ENCODE measurements around the gene SKIC8.

The SKIC8 gene

DNA sequence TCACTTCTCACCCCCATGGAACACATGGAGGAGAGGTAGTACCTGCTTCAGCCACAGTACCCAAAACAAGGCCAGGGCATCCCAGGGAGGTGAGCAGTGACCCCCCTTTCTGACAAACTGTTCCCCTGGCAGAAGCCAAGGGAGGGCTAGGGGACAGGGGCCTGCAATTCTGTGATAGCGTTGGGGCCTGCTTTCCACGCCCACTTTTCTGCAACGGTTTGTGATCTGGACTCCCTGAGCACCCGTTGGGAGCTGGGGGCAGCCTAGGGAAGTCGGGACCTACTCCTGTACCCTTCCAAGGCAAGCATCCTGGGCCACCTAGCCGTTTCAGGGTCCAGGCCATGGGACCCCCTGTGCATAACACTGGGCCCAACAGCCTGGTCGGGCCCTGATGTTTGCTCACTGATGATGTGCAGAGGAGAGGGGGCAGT lies 36.0 kb downstream of the SKIC8 start:
- DNase-seq (ENCODE audit: low read depth) = no peak
- no peak overlapping the region for H3K4me3 ChIP-seq (ENCODE audit: low read length)
- TF ChIP-seq, protein P1, sequence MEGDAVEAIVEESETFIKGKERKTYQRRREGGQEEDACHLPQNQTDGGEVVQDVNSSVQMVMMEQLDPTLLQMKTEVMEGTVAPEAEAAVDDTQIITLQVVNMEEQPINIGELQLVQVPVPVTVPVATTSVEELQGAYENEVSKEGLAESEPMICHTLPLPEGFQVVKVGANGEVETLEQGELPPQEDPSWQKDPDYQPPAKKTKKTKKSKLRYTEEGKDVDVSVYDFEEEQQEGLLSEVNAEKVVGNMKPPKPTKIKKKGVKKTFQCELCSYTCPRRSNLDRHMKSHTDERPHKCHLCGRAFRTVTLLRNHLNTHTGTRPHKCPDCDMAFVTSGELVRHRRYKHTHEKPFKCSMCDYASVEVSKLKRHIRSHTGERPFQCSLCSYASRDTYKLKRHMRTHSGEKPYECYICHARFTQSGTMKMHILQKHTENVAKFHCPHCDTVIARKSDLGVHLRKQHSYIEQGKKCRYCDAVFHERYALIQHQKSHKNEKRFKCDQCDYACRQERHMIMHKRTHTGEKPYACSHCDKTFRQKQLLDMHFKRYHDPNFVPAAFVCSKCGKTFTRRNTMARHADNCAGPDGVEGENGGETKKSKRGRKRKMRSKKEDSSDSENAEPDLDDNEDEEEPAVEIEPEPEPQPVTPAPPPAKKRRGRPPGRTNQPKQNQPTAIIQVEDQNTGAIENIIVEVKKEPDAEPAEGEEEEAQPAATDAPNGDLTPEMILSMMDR (IDR thresholded peaks at IDR 0.05; ENCODE audit: insufficient read depth, low read depth, low read length, missing control alignments) = no peak

DNA sequence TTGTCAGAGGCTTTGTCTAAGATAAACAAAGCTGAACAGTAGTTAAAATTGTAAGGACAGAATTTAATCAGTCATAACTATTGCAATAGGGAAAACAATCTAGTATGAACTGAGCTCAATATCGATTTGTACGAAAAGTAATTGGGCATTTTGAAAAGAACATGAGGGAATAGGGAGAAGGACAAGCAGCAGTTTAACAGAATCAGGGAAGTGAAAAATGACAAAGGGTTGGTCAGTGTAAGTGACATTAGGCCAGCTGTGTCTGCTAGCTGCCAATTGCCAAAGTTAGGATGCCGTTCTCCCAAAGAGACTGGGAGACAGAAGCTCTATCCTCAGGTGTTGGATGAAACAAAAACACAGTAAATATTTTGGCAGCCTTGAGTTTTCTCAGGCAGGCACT lies 38.3 kb downstream of the SKIC8 start:
- TF ChIP-seq, protein P1 (IDR thresholded peaks at IDR 0.05; ENCODE audit: insufficient read depth, low read depth, low read length, missing control alignments) = no peak
- no peak for DNase-seq (ENCODE audit: low read depth)
- H3K4me3 ChIP-seq (ENCODE audit: low read length) = no peak overlapping the region

DNA sequence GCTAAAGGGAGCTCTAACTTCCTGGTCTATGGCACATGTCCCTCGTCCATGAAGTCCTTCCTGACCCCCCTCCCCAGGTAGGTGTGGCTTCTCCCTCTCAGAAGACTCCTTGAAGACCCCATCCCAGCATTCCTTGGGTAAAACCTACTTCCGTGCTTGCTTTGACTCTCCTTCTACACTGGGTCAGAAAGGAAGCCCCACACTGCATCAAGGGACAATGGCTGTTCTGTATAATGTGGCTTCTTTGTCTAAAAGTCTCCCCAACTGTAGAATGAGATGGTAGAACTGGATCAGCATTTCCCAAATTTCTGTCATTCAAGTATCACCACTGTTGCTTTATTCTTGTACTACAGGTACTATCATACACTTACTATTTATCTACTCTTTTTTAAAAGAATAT lies 38.9 kb downstream of the SKIC8 start:
- H3K4me3 ChIP-seq (ENCODE audit: low read length) = no peak overlapping the region
- TF ChIP-seq, protein P1 (IDR thresholded peaks at IDR 0.05; ENCODE audit: insufficient read depth, low read depth, low read length, missing control alignments) = no peak
- no peak for DNase-seq (ENCODE audit: low read depth)

DNA sequence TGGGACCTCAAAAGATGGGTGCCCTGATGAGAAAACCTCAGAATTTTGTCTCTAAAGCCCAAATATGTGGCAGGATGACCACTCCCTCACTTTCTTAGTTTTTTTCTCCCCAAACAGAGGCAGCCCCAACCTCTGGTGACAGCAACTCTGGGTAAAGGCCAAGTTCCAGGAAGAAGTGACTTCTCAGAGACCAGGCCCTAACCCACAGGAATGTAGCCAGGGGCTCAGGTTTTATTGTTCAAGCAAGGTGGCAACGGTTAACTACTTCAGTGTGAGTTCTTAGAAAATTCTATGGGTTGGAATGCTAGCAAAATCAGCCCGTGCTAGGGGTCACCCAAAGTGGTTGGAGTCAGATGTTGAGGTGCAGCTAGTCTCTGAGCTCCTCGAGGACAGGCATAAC lies 40.2 kb downstream of the SKIC8 start:
- TF ChIP-seq, protein P1 (IDR thresholded peaks at IDR 0.05; ENCODE audit: insufficient read depth, low read depth, low read length, missing control alignments) = no peak
- no peak for DNase-seq (ENCODE audit: low read depth)

DNA sequence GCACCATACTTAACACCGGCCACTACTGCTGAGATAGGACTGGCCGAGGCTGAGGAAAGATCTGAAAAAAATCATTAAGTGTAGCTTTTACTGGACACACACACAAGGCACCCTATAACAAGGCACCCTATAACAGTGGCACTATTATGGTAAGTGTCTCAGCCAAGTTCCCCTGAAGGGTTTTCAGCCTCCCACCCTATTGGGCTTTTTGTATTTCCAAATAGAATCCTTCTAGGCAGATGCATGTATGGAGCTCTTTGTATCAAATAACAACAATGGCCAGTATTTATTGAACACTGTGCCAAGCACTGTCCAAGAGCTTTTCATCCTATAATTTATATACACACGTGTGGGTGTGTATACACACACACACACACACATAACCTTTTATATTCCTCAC lies 41.7 kb downstream of the SKIC8 start:
- TF ChIP-seq, protein P1 (IDR thresholded peaks at IDR 0.05; ENCODE audit: insufficient read depth, low read depth, low read length, missing control alignments) = no peak
- no peak for DNase-seq (ENCODE audit: low read depth)
- H3K4me3 ChIP-seq (ENCODE audit: low read length) = no peak overlapping the region

More for the DNA sequence above, 40.2 kb downstream of the SKIC8 start:
- H3K4me3 ChIP-seq (ENCODE audit: low read length) = no peak overlapping the region

DNA sequence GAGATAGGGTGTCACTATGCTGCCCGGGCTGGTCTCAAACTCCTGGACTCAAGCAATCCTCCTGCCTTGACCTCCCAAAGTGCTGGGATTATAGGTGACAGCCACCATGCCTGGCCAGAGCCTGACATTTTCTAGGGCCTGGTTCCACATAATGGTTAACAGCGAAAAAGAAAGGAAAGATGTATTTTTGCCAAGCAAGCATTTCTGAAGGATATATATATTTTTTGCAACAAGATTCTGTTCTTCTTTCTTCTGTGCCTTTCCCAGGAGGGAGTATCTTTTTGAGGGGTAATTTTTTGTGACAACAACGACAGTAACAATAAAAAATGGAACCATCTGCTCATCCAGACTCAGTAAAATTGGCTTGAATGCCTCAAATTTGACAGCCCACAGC lies 43.4 kb downstream of the SKIC8 start:
- TF ChIP-seq, protein P1 (IDR thresholded peaks at IDR 0.05; ENCODE audit: insufficient read depth, low read depth, low read length, missing control alignments) = no peak
- H3K4me3 ChIP-seq (ENCODE audit: low read length) = no peak overlapping the region
- no peak for DNase-seq (ENCODE audit: low read depth)

DNA sequence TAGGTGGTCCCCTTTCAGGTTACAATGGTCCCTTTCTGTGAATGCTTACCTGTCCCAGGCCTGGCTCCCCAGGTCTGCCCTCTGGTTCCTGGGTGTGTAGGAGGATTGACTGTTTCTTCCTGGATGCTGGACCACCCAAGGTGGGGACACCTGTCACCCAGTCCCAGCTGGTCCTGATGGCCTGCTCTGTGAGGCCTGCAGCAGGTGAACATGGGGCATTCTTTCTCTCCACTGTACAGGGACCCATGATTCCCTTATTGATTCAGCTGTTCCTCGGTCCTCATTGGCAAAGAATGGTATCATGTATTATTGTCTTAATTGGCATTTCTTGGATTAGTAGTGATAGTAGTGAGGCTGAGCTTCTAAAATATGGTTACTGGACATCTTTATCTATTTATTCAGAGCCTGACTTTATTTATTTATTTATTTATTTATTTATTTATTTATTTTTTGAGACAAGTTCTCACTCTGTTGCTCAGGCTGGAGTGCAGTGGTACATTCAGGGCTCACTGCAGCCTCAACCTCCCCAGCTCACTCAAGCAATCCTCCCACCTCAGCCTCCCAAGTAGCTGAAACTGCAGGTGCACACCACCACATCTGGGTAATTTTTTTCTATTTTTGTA lies 43.9 kb downstream of the SKIC8 start:
- no peak overlapping the region for H3K4me3 ChIP-seq (ENCODE audit: low read length)
- no peak for DNase-seq (ENCODE audit: low read depth)
- TF ChIP-seq, protein P1 (IDR thresholded peaks at IDR 0.05; ENCODE audit: insufficient read depth, low read depth, low read length, missing control alignments) = no peak
